Duodenal mucosa (tissue), 2 donors: ENCODE results near the gene ABCA12.

Source experiments
- H3K27ac ChIP-seq: one replicate; pipeline ENCODE4 v1.7.0; 2013; ENCODE audit warnings: low read depth, low read length
- H3K27me3 ChIP-seq, 2 donors: one replicate each; pipeline ENCODE4 v1.7.0; 2013; ENCODE audit warnings: low read length in 2 of 2, control low read depth in 1 of 2; ENCODE audit not compliant: insufficient read depth in 2 of 2, control insufficient read depth in 1 of 2
- H3K36me3 ChIP-seq, 2 donors: one replicate each; pipeline ENCODE4 v1.7.0; 2013; ENCODE audit warnings: low read length in 2 of 2, control low read depth in 1 of 2; ENCODE audit not compliant: insufficient read depth in 2 of 2, control insufficient read depth in 1 of 2
- H3K4me1 ChIP-seq, 2 donors: one replicate each; pipeline ENCODE4 v1.7.0; 2013; ENCODE audit warnings: low read length in 2 of 2, control low read depth in 1 of 2; ENCODE audit not compliant: insufficient read depth in 2 of 2, control insufficient read depth in 1 of 2
- H3K4me3 ChIP-seq, 2 donors: one replicate each; pipeline ENCODE4 v1.7.0; 2013; ENCODE audit warnings: low read length in 2 of 2, low read depth in 1 of 2
- H3K9ac ChIP-seq, 2 donors: one replicate each; pipeline ENCODE4 v1.7.0; 2013; ENCODE audit warnings: low read length in 2 of 2, low read depth in 1 of 2
- H3K9me3 ChIP-seq, 2 donors: one replicate each; pipeline ENCODE4 v1.7.0; 2013; ENCODE audit warnings: low read length in 2 of 2, control low read depth in 1 of 2; ENCODE audit not compliant: control insufficient read depth in 1 of 2

Gene ABCA12

DNA sequence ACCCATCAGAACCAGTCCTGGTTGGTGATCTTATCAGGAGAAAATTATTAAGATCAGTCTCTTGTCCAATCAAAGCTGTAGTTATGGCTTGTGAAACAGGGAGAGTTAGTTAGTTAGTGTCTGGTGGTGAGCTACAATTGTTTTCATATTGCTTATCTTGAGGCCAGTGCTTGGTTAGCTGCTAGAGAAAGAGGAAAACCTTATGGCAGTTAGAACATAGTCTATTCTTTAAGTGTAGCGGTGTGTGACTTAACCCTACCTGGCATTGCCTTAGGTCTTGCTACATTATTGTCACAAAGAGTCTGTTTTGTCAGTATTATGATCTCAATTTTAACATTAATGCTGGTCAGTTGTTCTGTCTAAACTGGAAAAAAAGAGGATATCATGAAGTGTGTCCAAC is 11.5 kb upstream of the ABCA12 start:
- no peaks in the 10 kb centered on the region for H3K9me3 ChIP-seq
- no peak overlapping the region for H3K4me3 ChIP-seq
- H3K4me1 ChIP-seq = no peaks in the 10 kb centered on the region
- H3K27me3 ChIP-seq = no peaks in the 10 kb centered on the region
- H3K27ac ChIP-seq = no peak overlapping the region
- no peak overlapping the region for H3K9ac ChIP-seq
- no peaks in the 10 kb centered on the region for H3K36me3 ChIP-seq

DNA sequence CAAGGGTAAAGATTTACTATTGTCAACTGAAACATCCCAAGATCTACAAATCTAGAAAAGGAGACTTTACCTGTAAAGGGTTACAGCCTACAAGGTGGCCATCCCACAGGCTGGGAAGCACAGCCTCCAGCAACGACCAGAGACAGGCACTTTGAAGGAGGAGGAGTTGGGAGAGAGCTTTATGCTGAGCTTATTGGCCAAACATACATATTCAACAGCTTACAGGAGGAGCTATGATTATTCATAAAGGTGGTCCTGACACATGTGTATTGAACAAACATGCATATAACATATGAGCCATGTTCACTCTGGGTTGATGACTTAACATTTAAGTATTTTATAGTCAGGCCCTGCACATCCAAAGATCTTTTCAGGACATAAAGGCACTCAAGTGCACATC is 11.1 kb upstream of the ABCA12 start:
- Histone ChIP-seq H3K9ac (no peak overlapping the region), H3K36me3 (no peaks in the 10 kb centered on the region), H3K27ac (no peak overlapping the region), H3K4me1 (no peaks in the 10 kb centered on the region), H3K4me3 (no peak overlapping the region), H3K27me3 (no peaks in the 10 kb centered on the region), H3K9me3 (no peaks in the 10 kb centered on the region)

DNA sequence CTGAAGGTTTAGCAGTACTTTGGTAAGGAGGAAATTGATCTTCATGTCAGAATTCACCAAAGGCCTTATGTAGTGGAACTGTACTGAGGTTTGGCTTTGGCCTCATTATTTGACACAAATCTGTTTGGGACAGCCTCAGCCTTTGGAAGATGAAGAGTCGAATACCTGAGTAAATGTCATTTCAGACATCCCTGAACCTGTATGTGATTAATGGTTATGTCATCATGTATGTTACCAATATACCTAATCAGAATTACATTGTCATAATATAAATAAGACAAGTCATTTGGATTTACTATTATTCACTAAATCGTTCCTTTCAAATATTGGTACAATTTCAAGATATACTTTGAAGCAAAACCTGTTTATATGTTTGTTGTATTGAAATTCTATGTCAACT is 10.6 kb upstream of the ABCA12 start:
- no peaks in the 10 kb centered on the region for H3K9me3 ChIP-seq
- no peak overlapping the region for H3K4me3 ChIP-seq
- no peaks in the 10 kb centered on the region for H3K4me1 ChIP-seq
- H3K36me3 ChIP-seq = no peaks in the 10 kb centered on the region
- H3K9ac ChIP-seq = no peak overlapping the region
- H3K27ac ChIP-seq = no peak overlapping the region
- H3K27me3 ChIP-seq = no peaks in the 10 kb centered on the region

DNA sequence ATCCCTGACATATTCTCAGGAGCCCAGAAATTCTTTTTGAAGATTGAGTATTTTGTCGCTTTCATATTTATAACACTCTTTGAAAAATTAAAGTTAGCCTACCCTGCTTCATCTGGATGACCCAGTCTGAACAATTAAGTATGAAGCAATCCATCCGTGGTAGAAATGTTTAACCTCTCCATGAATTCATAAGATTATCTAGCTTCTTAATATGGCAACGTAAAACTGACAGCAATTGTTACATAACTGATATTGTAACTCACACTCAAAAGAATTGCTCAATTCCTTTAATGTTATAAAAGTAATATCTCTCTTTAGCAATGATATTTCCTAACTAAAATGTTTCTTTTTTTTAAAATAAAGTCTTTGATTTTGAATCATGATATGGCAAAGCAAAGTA is 7.2 kb upstream of the ABCA12 start:
- H3K27ac ChIP-seq = no peak overlapping the region

DNA sequence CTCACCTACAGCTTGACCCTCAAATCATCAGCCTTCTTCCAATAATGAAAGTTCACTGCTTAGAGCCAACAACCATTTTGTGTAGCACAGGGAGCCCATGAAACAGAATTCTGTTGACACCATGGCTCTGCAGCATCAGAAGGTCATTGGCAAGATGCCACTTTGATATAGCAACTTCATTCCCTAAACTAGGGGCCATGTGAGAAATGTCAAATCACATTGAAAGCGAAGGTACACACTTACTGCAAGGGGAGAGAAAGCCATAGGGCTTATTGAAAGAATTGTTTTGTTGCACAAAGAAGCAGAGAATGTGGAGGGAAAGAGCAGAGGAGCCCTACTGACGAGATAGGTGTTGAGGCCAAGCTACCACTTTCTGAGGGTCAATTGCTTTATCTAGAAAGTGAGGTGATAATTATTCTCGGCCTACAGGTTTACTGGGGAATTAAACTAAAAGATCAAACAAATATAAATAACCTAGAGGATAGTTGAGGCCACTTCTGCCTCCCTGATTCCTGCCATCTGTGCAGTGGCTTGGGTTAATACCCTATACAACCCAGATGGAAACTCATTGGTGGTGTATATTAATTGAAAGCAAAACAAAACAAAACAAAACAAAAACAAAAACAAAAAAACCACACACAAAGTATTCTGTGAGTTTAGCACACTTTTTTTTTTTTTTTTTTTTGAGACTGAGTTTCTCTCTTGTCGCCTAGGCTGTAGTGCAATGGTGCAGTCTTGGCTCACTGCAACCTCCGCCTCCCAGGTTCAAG is 5.9 kb upstream of the ABCA12 start:
- Histone ChIP-seq H3K36me3 (no peaks in the 10 kb centered on the region), H3K9ac (no peak overlapping the region), H3K9me3 (no peaks in the 10 kb centered on the region), H3K27me3 (no peaks in the 10 kb centered on the region), H3K4me3 (no peak overlapping the region), H3K27ac (no peak overlapping the region), H3K4me1 (no peaks in the 10 kb centered on the region)

More for the DNA sequence above, 7.2 kb upstream of the ABCA12 start:
- Histone ChIP-seq H3K36me3 (no peaks in the 10 kb centered on the region), H3K9ac (no peak overlapping the region), H3K27me3 (no peaks in the 10 kb centered on the region), H3K4me1 (no peaks in the 10 kb centered on the region), H3K9me3 (no peaks in the 10 kb centered on the region), H3K4me3 (no peak overlapping the region)

DNA sequence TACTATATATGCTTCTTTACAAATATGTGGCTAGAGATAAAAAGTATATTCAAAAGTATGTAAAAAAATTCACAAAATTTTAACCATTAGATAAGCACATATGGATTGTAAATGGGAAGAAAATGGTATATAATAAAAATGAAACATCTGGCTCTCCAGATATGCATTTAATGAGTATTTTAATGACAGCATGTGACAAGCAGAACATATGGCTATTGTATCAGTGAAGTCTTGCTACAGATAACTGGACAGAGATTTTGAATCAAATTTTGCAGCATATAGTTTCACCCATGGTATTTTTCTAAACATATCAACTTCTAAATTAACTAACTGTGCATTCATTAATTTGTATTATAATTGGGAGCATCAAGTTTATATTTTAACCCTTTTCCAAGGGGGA is 5.0 kb upstream of the ABCA12 start:
- Histone ChIP-seq H3K27me3 (no peaks in the 10 kb centered on the region), H3K4me3 (no peak overlapping the region), H3K36me3 (no peaks in the 10 kb centered on the region), H3K9me3 (no peaks in the 10 kb centered on the region), H3K9ac (no peak overlapping the region), H3K27ac (no peak overlapping the region), H3K4me1 (no peaks in the 10 kb centered on the region)

DNA sequence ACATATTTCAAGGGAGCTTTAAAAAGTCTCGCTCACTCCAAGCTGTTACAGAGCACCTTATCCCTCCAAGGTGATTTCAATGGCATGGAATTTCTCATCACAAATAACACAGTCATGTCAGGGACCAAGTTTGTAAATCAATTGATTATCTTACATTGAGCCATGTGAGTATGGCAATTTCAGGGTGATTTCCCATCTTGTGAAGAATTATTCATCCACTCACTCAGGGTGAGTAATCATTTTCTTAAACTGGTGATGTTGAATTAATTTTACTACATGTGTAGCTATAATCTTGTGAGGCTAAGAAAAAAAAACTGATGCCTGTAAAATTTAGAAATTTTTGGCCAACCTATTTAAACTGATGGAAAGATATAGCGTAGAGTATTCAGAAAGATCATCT is 3.3 kb upstream of the ABCA12 start:
- no peaks in the 10 kb centered on the region for H3K9me3 ChIP-seq
- no peak overlapping the region for H3K27ac ChIP-seq
- no peaks in the 10 kb centered on the region for H3K27me3 ChIP-seq
- no peak overlapping the region for H3K9ac ChIP-seq
- no peak overlapping the region for H3K4me3 ChIP-seq
- no peaks in the 10 kb centered on the region for H3K4me1 ChIP-seq
- no peaks in the 10 kb centered on the region for H3K36me3 ChIP-seq

DNA sequence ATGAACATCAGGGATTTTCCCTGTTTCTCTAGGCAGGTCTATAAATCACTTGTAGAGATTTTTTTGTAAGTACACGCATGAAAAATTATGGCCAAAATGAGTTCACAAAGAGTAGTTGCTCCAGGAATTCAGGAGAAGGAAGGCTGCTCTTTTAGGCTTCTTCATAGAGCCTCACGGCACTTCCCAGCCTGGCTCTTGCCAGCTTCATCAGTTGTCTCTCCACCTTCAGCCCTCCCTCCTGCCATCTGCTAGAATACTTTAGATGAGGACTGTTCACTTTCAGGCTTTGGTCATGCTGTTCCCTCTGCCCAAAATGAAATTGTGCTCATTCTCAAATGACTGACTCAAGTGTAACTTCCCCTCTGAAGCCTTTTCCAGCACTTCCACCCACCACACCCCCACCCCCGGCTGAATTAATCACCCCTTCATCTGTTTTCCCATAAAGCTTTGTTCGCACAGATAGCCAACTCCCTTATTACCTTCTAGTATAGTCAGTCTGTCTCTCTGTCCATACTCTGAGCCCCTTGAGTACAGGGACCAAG is 1.8 kb upstream of the ABCA12 start:
- no peaks in the 10 kb centered on the region for H3K27me3 ChIP-seq
- H3K9ac ChIP-seq = no peak overlapping the region
- H3K4me1 ChIP-seq = no peaks in the 10 kb centered on the region
- no peak overlapping the region for H3K27ac ChIP-seq
- no peaks in the 10 kb centered on the region for H3K36me3 ChIP-seq
- H3K4me3 ChIP-seq = no peak overlapping the region
- no peaks in the 10 kb centered on the region for H3K9me3 ChIP-seq

DNA sequence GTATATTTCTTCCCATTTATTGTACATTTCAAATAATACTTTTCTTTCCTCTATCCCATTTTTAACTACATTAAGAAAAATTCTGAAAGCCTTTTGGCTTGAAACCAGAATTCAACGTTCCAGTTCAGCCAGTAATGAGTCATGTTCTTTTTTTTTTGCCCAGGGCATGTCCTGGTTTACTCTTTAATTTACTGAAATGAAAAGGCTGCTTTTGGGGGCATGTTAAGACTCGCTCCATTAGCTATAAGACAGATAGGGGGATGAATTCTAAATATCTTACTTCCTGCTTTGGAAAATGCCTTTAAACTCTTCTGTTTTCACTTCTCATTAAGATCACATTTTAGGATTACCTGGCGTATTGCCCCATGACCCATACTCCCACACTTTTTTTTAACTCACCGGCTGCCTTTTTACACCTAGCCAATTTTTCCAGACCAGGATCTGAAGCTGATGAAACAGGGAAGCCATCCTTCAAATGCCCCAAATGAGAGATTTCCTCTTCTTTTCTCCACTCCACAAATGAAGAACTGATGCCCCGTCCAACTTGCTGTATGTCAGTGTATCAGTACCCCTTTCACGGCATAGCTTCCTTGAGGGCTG is 585 bp downstream of the ABCA12 start:
- Histone ChIP-seq H3K9me3 (no peaks in the 10 kb centered on the region), H3K4me3 (no peak overlapping the region), H3K27me3 (no peaks in the 10 kb centered on the region), H3K27ac (no peak overlapping the region), H3K4me1 (no peaks in the 10 kb centered on the region), H3K36me3 (no peaks in the 10 kb centered on the region), H3K9ac (no peak overlapping the region)

DNA sequence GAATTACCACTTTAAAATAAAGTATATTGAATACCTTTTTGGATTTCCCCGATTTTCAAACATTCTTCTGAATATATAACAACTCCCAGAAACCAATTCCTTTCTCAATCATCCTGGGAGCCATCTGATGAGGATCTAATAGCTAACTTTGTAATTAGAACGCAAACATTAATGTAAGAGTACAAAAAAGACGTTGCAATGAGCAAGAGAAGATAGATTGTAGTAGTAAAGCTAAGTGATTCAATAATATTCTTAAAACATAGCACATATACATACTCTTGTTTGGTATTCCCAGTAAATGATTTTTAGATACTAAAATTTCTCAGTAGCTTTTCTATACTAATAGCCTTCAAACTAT is 1.1 kb downstream of the ABCA12 start:
- H3K4me1 ChIP-seq = no peaks in the 10 kb centered on the region
- H3K9me3 ChIP-seq = no peaks in the 10 kb centered on the region
- H3K9ac ChIP-seq = no peak overlapping the region
- no peak overlapping the region for H3K27ac ChIP-seq
- no peaks in the 10 kb centered on the region for H3K36me3 ChIP-seq
- H3K4me3 ChIP-seq = no peak overlapping the region
- no peaks in the 10 kb centered on the region for H3K27me3 ChIP-seq
